Measurements from ENCODE around the gene LPP. TPM values are rescaled to one million over a fixed set of nuclear protein-coding genes. Genes with fewer than 3 reads are reported as not detected.

LPP gene
- total and polyA plus RNA-seq, 10 of the 15 experiments (the other 5 are each of a cell fraction or from before 2014, with no cell fraction given) = under 0.01 to 0.62 (median 0.03) TPM

DNA sequence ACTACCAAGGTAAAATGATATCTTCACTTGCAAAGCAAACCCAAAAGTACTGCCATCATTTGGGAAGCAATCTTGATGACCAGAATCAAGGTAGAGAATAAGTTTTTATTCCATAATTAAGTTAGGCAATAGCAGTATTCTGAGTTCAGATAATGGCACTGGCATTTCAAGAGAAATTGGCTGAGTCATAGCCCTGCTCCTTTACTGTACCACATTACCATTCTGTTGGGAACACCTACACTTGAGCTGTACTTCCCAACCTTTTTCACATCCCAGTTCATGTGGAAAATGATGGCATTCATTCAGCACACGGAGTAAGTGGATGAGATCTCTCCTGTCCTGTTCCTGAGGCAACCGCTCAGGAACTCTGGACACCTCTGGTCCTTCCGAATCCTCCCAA lies 706.2 kb downstream of the LPP start (continued):
- TF ChIP-seq BHLHE40 (IDR thresholded peaks at IDR 0.05; ENCODE audit: borderline replicate concordance in 1 of 2, low read depth in 2 of 2, low read length in 1 of 2) (no peak), PML (IDR thresholded peaks at IDR 0.05; ENCODE audit: low read length) (no peak), PAX5 (IDR thresholded peaks at IDR 0.05; ENCODE audit: borderline replicate concordance, low read depth, low read length) (no peak), RUNX3 (IDR thresholded peaks at IDR 0.05; ENCODE audit: low read length) (no peak), ZSCAN29 (IDR thresholded peaks at IDR 0.05) (no peak), RAD21 (IDR thresholded peaks at IDR 0.05; ENCODE audit: insufficient read depth, low read depth, low read length) (no peak), NR2C2 (IDR thresholded peaks at IDR 0.05; ENCODE audit: borderline replicate concordance, control insufficient read depth, insufficient read length, low read depth) (no peak)
- TF ChIP-seq, protein P1, sequence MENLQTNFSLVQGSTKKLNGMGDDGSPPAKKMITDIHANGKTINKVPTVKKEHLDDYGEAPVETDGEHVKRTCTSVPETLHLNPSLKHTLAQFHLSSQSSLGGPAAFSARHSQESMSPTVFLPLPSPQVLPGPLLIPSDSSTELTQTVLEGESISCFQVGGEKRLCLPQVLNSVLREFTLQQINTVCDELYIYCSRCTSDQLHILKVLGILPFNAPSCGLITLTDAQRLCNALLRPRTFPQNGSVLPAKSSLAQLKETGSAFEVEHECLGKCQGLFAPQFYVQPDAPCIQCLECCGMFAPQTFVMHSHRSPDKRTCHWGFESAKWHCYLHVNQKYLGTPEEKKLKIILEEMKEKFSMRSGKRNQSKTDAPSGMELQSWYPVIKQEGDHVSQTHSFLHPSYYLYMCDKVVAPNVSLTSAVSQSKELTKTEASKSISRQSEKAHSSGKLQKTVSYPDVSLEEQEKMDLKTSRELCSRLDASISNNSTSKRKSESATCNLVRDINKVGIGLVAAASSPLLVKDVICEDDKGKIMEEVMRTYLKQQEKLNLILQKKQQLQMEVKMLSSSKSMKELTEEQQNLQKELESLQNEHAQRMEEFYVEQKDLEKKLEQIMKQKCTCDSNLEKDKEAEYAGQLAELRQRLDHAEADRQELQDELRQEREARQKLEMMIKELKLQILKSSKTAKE (IDR thresholded peaks at IDR 0.05; ENCODE audit: low read depth, poor library complexity, severe bottlenecking) = no peak

DNA sequence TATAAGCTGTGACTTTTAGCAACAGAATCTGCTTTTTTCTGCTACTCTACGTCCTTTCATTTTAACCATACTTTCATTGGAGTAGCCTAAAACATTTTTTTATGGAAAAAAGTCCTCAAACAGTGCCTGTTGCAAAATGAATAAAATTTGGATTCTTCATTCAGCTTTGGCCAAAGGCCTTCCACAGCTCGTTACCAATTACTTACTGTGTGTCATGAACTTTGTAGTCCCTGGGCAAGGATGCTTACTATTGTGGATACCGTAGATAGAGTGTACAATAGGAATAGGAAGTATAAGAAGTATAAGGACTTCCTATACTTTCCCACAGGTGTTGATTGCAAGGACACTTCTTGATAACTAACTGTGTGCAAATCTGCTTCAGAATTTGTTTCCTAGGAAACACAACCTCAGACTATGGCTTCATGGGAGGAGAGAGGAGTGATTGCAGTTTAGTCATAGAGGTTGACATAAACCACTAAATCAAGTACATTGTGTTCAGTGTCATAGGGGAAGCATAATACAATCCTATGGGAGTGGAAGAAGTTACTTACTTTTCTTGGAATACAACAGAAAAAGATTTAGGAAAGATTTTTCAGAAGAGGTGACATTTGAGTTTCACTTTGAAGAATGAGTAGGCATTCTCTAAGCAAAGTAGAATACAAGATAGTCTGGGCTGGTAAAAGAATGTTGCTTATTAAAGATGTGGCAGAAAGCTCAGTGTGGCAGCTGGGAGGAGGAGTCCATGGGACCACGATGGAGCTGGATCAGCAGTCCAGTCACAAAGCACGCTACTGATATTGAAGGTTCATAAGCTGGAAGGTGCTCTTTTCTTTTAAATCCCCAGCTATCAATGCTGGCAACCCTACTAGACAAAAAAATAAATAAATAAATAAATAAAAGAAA lies 708.1 kb downstream of the LPP start:
- CTCF ChIA-PET = no interaction called here
- H3K36me3 ChIP-seq (ENCODE audit: control insufficient read depth in 2 of 2, insufficient read depth in 2 of 2, low read length in 1 of 2) = no peaks in the 10 kb centered on the region
- no peaks in the 10 kb centered on the region for H3K4me1 ChIP-seq (ENCODE audit: control insufficient read depth, insufficient read depth, low read length)
- SMC1A ChIA-PET (ENCODE audit: uncharacterized antibody, unreplicated experiment) = no interaction called here
- ATAC-seq (no peak), FAIRE-seq (no peak), DNase-seq (ENCODE audit: low read depth, low spot score) (no peak)
- no peak overlapping the region for H3K4me2 ChIP-seq (ENCODE audit: control insufficient read depth, insufficient read depth)
- H4K20me1 ChIP-seq (ENCODE audit: control insufficient read depth, insufficient read depth) = no peaks in the 10 kb centered on the region; the same call in 1 of the 2 replicates
- no peak overlapping the region for H2AFZ ChIP-seq (ENCODE audit: control insufficient read depth, low read depth, low read length)
- H3K9ac ChIP-seq (ENCODE audit: control insufficient read depth, insufficient read depth, low read length) = no peak overlapping the region
- no peak overlapping the region for H3K4me3 ChIP-seq
- H3K79me2 ChIP-seq (ENCODE audit: control insufficient read depth, insufficient read depth, low read length) = no peaks in the 10 kb centered on the region
- TF ChIP-seq IKZF1 (conservative IDR thresholded peaks at IDR 0.05) (no peak), TCF12 (IDR thresholded peaks at IDR 0.05; ENCODE audit: low read depth, low read length) (no peak), ZNF217 (IDR thresholded peaks at IDR 0.05) (no peak)
- 20% methylated on average over 5 of the region's 5 CpGs for WGBS (ENCODE audit: insufficient coverage, insufficient replicate concordance, low lambda C conversion rate, missing lambda C conversion rate)
- intact Hi-C loops (cut with micrococcal nuclease; ENCODE audit: unreplicated experiment) = no loop called here
- no peak overlapping the region for H3K27ac ChIP-seq (ENCODE audit: control insufficient read depth, insufficient read depth)
- in situ Hi-C loops (cut with MboI) = no loop called here
- RAD21 ChIA-PET (ENCODE audit: unreplicated experiment) = no interaction called here
- no TSS peak for BruUV-seq (replicated peaks)
- no peaks in the 10 kb centered on the region for H3K9me3 ChIP-seq (replicated peaks; ENCODE audit: control insufficient read depth, insufficient read depth, low read length)
- H3K27me3 ChIP-seq (replicated peaks in 1 of 2; ENCODE audit: control insufficient read depth in 2 of 2, insufficient read depth in 2 of 2, low read length in 1 of 2) = no peaks in the 10 kb centered on the region; a peak in 2 of 4 replicates
- POLR2A ChIA-PET = no interaction called here

All from GM12878 (cell line).